ENCODE results near the gene EFR3B. TPM values are rescaled to one million over a fixed set of nuclear protein-coding genes. Genes with fewer than 3 reads are reported as not detected.

EFR3B gene
- total and polyA plus RNA-seq, 10 of the 15 experiments (the other 5 are each of a cell fraction or from before 2014, with no cell fraction given): 0.12 to 3.9 (median 1.8) TPM

DNA sequence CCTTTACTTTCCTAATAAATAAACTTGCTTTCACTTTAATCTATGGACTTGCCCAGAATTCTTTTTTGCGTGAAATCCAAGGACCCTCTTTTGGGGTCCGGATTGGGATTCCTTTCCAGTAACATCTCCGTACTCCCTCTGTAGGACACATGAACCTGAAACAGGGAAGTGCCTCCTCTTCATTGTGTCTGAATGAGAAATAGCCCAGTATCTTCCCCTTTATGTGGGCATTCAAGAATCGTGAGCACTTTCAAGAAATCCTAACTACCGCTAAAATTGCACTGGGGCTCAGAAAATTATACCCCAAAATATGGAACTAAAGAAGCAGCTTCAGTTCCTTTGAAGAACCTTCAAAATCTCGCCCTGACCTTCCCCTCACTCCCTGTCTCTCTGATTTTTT, 134.3 kb downstream of the EFR3B start:
- 0 out of 2 replicates have a peak, but pooled peaks have one; percentile 12 for TF ChIP-seq SPI1 (IDR thresholded peaks at IDR 0.05; ENCODE audit: borderline replicate concordance, insufficient read depth, low read depth, low read length)
- TF ChIP-seq, protein P1, sequence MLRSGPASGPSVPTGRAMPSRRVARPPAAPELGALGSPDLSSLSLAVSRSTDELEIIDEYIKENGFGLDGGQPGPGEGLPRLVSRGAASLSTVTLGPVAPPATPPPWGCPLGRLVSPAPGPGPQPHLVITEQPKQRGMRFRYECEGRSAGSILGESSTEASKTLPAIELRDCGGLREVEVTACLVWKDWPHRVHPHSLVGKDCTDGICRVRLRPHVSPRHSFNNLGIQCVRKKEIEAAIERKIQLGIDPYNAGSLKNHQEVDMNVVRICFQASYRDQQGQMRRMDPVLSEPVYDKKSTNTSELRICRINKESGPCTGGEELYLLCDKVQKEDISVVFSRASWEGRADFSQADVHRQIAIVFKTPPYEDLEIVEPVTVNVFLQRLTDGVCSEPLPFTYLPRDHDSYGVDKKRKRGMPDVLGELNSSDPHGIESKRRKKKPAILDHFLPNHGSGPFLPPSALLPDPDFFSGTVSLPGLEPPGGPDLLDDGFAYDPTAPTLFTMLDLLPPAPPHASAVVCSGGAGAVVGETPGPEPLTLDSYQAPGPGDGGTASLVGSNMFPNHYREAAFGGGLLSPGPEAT (IDR thresholded peaks at IDR 0.05; ENCODE audit: low read depth): no peak
- in situ Hi-C loops (cut with MboI) (no loop called here), intact Hi-C loops (cut with micrococcal nuclease; ENCODE audit: unreplicated experiment) (no loop called here)
- FAIRE-seq (no peak), ATAC-seq (no peak), DNase-seq (ENCODE audit: low read depth, low spot score) (no peak)
- ChIA-PET RAD21 (ENCODE audit: unreplicated experiment) (no interaction called here), SMC1A (ENCODE audit: uncharacterized antibody, unreplicated experiment) (no interaction called here), POLR2A (interaction anchor here (0.6 kb wide), 1 partner anchor 1062 kb away, joined by 6 read pairs; no protein-coding TSS in a partner anchor), CTCF (interaction anchor here (1.1 to 1.2 kb wide), 2 partner anchors 10 to 391 kb away, joined by 4 read pairs; no protein-coding TSS in a partner anchor)
- no peaks in the 10 kb centered on the region for H3K36me3 ChIP-seq (ENCODE audit: control insufficient read depth in 2 of 2, insufficient read depth in 2 of 2, low read length in 1 of 2)
- H3K9ac ChIP-seq (ENCODE audit: control insufficient read depth, insufficient read depth, low read length): no peak overlapping the region
- no peaks in the 10 kb centered on the region for H3K79me2 ChIP-seq (ENCODE audit: control insufficient read depth, insufficient read depth, low read length)
- H3K4me2 ChIP-seq (ENCODE audit: control insufficient read depth, insufficient read depth): no peak overlapping the region
- 44% methylated on average over 6 of the region's 6 CpGs for WGBS (ENCODE audit: insufficient coverage, insufficient replicate concordance, low lambda C conversion rate, missing lambda C conversion rate)
- no peaks in the 10 kb centered on the region for H4K20me1 ChIP-seq (ENCODE audit: control insufficient read depth, insufficient read depth)
- peaks cover 0 to 5% of the 10 kb centered on the region in 2 experiments for H3K27me3 ChIP-seq (replicated peaks in 1 of 2; ENCODE audit: control insufficient read depth in 2 of 2, insufficient read depth in 2 of 2, low read length in 1 of 2)
- no peak overlapping the region for H2AFZ ChIP-seq (ENCODE audit: control insufficient read depth, low read depth, low read length)
- no peaks in the 10 kb centered on the region for H3K9me3 ChIP-seq (replicated peaks; ENCODE audit: control insufficient read depth, insufficient read depth, low read length)
- no peak overlapping the region for H3K27ac ChIP-seq (ENCODE audit: control insufficient read depth, insufficient read depth)
- H3K4me1 ChIP-seq (ENCODE audit: control insufficient read depth, insufficient read depth, low read length): no peaks in the 10 kb centered on the region
- BruUV-seq (replicated peaks): no TSS peak
- no peak overlapping the region for H3K4me3 ChIP-seq

DNA sequence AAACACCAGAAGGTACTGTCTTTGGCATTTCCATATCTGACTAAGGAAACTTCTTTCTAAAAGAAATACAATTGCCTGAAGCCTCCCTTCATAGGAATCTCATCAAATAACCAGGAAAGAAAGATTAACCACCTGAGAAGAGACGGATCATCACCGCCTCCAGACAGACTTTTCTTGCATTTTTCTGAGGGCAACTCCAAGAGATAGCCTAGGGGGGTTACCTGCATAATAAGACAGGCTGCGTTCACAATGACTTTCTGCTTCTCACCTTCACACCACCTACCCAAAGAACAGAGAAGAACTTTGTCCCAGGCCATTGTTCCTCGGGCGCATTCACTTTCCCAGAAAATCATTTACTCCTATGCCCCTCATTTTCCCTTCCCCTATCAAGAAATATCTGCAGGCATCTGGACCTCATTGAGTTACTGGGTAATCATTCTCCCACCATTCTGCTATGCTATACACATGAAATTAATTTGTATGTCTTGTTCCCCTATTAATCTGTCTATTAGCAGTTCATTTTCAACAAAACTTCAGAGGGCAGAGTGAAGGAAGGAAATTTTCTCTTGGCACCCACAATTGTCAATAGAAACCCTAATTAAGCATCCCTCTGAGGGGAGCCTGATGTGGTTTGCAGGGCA, 134.8 kb downstream of the EFR3B start:
- H2AFZ ChIP-seq (ENCODE audit: control insufficient read depth, low read depth, low read length): no peak overlapping the region
- H3K36me3 ChIP-seq (ENCODE audit: control insufficient read depth in 2 of 2, insufficient read depth in 2 of 2, low read length in 1 of 2): no peaks in the 10 kb centered on the region
- H3K9me3 ChIP-seq (replicated peaks; ENCODE audit: control insufficient read depth, insufficient read depth, low read length): no peaks in the 10 kb centered on the region
- no peak overlapping the region for H3K4me3 ChIP-seq
- ATAC-seq (no peak), DNase-seq (ENCODE audit: low read depth, low spot score) (no peak), FAIRE-seq (no peak)
- intact Hi-C loops (cut with micrococcal nuclease; ENCODE audit: unreplicated experiment) (no loop called here), in situ Hi-C loops (cut with MboI) (no loop called here)
- no peak overlapping the region for H3K9ac ChIP-seq (ENCODE audit: control insufficient read depth, insufficient read depth, low read length)
- CTCF ChIA-PET: interaction anchor here (1.1 to 1.2 kb wide), 2 partner anchors 11 to 391 kb away, joined by 4 read pairs; no protein-coding TSS in a partner anchor
- POLR2A ChIA-PET: no interaction called here
- peaks cover 0 to 5% of the 10 kb centered on the region in 2 experiments; a peak in 3 of 4 replicates for H3K27me3 ChIP-seq (replicated peaks in 1 of 2; ENCODE audit: control insufficient read depth in 2 of 2, insufficient read depth in 2 of 2, low read length in 1 of 2)
- no peaks in the 10 kb centered on the region for H3K79me2 ChIP-seq (ENCODE audit: control insufficient read depth, insufficient read depth, low read length)
- TF ChIP-seq FOXM1 (IDR thresholded peaks at IDR 0.05; ENCODE audit: low read depth, low read length) (no peak), KDM1A (IDR thresholded peaks at IDR 0.05; ENCODE audit: borderline replicate concordance) (no peak), KAT2A (conservative IDR thresholded peaks at IDR 0.05; ENCODE audit: control insufficient read depth, low read depth, low read length) (no peak), CREM (IDR thresholded peaks at IDR 0.05; ENCODE audit: low read depth) (no peak), SPI1 (IDR thresholded peaks at IDR 0.05; ENCODE audit: borderline replicate concordance, insufficient read depth, low read depth, low read length) (no peak), YY1 (IDR thresholded peaks at IDR 0.05; ENCODE audit: low read depth, low read length) (no peak), STAT1 (conservative IDR thresholded peaks at IDR 0.05) (no peak), CHD2 (IDR thresholded peaks at IDR 0.05; ENCODE audit: borderline replicate concordance, low read depth, low read length) (no peak), RBBP5 (conservative IDR thresholded peaks at IDR 0.05) (no peak)
- TF ChIP-seq, protein P2, sequence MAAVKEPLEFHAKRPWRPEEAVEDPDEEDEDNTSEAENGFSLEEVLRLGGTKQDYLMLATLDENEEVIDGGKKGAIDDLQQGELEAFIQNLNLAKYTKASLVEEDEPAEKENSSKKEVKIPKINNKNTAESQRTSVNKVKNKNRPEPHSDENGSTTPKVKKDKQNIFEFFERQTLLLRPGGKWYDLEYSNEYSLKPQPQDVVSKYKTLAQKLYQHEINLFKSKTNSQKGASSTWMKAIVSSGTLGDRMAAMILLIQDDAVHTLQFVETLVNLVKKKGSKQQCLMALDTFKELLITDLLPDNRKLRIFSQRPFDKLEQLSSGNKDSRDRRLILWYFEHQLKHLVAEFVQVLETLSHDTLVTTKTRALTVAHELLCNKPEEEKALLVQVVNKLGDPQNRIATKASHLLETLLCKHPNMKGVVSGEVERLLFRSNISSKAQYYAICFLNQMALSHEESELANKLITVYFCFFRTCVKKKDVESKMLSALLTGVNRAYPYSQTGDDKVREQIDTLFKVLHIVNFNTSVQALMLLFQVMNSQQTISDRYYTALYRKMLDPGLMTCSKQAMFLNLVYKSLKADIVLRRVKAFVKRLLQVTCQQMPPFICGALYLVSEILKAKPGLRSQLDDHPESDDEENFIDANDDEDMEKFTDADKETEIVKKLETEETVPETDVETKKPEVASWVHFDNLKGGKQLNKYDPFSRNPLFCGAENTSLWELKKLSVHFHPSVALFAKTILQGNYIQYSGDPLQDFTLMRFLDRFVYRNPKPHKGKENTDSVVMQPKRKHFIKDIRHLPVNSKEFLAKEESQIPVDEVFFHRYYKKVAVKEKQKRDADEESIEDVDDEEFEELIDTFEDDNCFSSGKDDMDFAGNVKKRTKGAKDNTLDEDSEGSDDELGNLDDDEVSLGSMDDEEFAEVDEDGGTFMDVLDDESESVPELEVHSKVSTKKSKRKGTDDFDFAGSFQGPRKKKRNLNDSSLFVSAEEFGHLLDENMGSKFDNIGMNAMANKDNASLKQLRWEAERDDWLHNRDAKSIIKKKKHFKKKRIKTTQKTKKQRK (IDR thresholded peaks at IDR 0.05; ENCODE audit: low read depth, low read length): no peak
- WGBS (ENCODE audit: insufficient coverage, insufficient replicate concordance, low lambda C conversion rate, missing lambda C conversion rate): 68% methylated on average over 5 of the region's 5 CpGs
- no peaks in the 10 kb centered on the region for H4K20me1 ChIP-seq (ENCODE audit: control insufficient read depth, insufficient read depth)
- BruUV-seq (replicated peaks): no TSS peak
- H3K4me1 ChIP-seq (ENCODE audit: control insufficient read depth, insufficient read depth, low read length): no peaks in the 10 kb centered on the region
- RAD21 ChIA-PET (ENCODE audit: unreplicated experiment): interaction anchor here (1.0 kb wide), 1 partner anchor 10 kb away, joined by 3 read pairs; no protein-coding TSS in a partner anchor
- no peak overlapping the region for H3K4me2 ChIP-seq (ENCODE audit: control insufficient read depth, insufficient read depth)
- SMC1A ChIA-PET (ENCODE audit: uncharacterized antibody, unreplicated experiment): no interaction called here
- H3K27ac ChIP-seq (ENCODE audit: control insufficient read depth, insufficient read depth): no peak overlapping the region
